HG03175 (cell line): Measurements from ENCODE around the gene PPP1R1B.
"Not testable (repeated sequence)": the region's sequence is repeated elsewhere in the genome, so short reads cannot be mapped to it uniquely, and the experiment has no call there.

Experiments used
- ATAC-seq: cut with Tn5 transposase; IDR thresholded peaks from one replicate; pipeline ENCODE4 v1.9.1; 2021; ENCODE audit warnings: mild to moderate bottlenecking, moderate library complexity; ENCODE audit not compliant: unreplicated experiment

The PPP1R1B gene

GRCh38 chr17:39626171-39627046, at the start of gene PPP1R1B:
Gene PPP1R1B, plus strand, starts transcription at chr17:39626952. Its CDS starts 441 bp downstream, at chr17:39627393.
- no peak for ATAC-seq

- no peak for ATAC-seq
These were observed 48.5 kb upstream of the PPP1R1B start for GRCh38 chr17:39578272-39578671.

- ATAC-seq = no peak
These were observed 47.3 kb upstream of the PPP1R1B start for GRCh38 chr17:39579318-39580081.

- no peak for ATAC-seq
These were observed 46.7 kb upstream of the PPP1R1B start for GRCh38 chr17:39580082-39580468.

- no peak for ATAC-seq
These were observed 45.5 kb upstream of the PPP1R1B start for GRCh38 chr17:39581071-39581758.

GRCh38 chr17:39581759-39582085, 45.0 kb upstream of the PPP1R1B start:
- no peak for ATAC-seq

- ATAC-seq = no peak
These were observed 44.1 kb upstream of the PPP1R1B start for GRCh38 chr17:39582658-39583057.

GRCh38 chr17:39590180-39590579, 36.6 kb upstream of the PPP1R1B start:
- not testable (repeated sequence) for ATAC-seq

GRCh38 chr17:39591958-39592954, 34.5 kb upstream of the PPP1R1B start:
- no peak for ATAC-seq

- no peak for ATAC-seq
These were observed 33.4 kb upstream of the PPP1R1B start for GRCh38 chr17:39593371-39593770.

- ATAC-seq = no peak
These were observed 31.5 kb upstream of the PPP1R1B start for GRCh38 chr17:39595294-39595693.

GRCh38 chr17:39595928-39596510, 30.7 kb upstream of the PPP1R1B start:
- no peak for ATAC-seq

GRCh38 chr17:39596543-39597267, 30.0 kb upstream of the PPP1R1B start:
- ATAC-seq = no peak

- no peak for ATAC-seq
These were observed 29.2 kb upstream of the PPP1R1B start for GRCh38 chr17:39597372-39598046.

GRCh38 chr17:39598047-39598481, 28.7 kb upstream of the PPP1R1B start:
- no peak for ATAC-seq

GRCh38 chr17:39598630-39599003, 28.1 kb upstream of the PPP1R1B start:
- ATAC-seq = no peak

GRCh38 chr17:39599004-39599664, 27.6 kb upstream of the PPP1R1B start:
- no peak for ATAC-seq

- ATAC-seq = no peak
These were observed 27.0 kb upstream of the PPP1R1B start for GRCh38 chr17:39599665-39600231.
